Activated CD4-positive, alpha-beta T cell treated with anti-CD3 and anti-CD28 coated beads, Interleukin-2, amount 50 U/mL, for 48 hours (primary cell): ENCODE results near the gene INTS13.
"Not testable (repeated sequence)": the region's sequence is repeated elsewhere in the genome, so short reads cannot be mapped to it uniquely, and the experiment has no call there.

Source experiments
- DNase-seq, 2 experiments: peaks; one replicate each; pipeline ENCODE4 v3.0.0-alpha.2; 2020

INTS13 gene, protein sequence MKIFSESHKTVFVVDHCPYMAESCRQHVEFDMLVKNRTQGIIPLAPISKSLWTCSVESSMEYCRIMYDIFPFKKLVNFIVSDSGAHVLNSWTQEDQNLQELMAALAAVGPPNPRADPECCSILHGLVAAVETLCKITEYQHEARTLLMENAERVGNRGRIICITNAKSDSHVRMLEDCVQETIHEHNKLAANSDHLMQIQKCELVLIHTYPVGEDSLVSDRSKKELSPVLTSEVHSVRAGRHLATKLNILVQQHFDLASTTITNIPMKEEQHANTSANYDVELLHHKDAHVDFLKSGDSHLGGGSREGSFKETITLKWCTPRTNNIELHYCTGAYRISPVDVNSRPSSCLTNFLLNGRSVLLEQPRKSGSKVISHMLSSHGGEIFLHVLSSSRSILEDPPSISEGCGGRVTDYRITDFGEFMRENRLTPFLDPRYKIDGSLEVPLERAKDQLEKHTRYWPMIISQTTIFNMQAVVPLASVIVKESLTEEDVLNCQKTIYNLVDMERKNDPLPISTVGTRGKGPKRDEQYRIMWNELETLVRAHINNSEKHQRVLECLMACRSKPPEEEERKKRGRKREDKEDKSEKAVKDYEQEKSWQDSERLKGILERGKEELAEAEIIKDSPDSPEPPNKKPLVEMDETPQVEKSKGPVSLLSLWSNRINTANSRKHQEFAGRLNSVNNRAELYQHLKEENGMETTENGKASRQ

DNA sequence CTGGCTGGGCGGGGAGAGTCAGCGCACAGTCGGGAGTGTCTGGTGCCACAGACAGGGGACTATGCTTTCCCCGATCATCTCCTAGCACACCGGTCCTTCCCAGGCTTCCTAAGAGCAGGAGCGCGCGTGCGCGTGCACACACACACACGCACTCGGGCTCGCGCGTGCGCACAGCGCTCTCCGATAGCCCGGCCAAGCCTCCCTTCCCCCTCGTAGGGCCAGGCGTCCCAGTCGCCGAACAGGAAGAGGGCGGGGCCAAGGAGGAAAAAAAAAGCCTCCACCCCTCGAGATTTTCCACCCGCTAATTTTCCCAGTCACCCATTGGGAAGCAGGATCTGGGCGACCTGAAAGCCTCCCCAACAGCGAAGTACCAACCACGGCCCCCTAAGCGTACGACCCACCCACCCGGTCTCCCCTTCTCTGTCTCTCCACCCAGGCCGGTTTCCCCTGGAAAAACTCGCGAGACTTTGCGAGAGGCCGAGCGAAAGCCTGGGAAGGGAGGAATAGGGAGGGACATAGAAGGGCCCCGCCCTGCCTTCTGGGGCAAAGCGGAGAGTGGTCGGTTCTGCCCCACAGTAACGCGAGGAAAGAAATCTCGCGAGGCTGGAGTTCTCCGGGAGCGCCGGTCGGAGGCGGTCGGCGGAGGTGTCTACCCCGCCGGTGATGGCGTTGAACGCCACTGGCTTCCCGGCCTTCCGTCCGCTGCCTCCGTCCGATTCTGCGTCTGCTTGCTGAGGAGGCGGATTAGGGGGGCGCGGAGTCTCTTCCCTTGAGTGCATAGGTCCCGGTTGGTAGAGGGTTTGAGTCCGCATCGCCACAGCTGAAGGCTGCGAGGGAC lies at the start of gene INTS13, which contains the start of gene FGFR1OP2:
INTS13 (minus strand) TSS at position 119 of the 838 bp plus-strand sequence. CDS start 1,178 bp downstream, outside the sequence.
FGFR1OP2 (plus strand) TSS at position 608 of the 838 bp plus-strand sequence. CDS start 15,689 bp downstream, outside the sequence.
- peak; percentile 98 to 99 for DNase-seq

DNA sequence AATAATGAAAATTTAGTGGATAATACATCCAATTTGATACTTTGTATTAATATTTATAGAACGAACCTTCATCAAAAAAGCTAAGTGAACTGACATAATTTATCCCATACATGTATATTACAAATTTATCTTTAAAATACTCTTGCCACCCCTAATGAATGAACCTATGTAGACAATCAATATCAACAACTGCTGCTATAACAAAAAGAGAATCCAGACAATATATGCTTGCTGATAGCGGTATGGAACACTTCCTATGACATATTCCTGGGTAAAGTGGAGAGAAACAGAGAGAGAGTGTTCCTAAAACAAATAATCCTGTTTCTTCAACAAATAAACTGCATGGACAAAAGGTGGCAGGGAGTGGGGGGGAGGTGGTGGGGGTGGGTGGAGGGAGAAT lies 45.1 kb upstream of the INTS13 start:
- no peak for DNase-seq

GRCh38 chr12:26979733-26980132 lies 42.0 kb upstream of the INTS13 start:
- DNase-seq: no peak

GRCh38 chr12:26978801-26979200 lies 41.0 kb upstream of the INTS13 start:
- no peak for DNase-seq

DNA sequence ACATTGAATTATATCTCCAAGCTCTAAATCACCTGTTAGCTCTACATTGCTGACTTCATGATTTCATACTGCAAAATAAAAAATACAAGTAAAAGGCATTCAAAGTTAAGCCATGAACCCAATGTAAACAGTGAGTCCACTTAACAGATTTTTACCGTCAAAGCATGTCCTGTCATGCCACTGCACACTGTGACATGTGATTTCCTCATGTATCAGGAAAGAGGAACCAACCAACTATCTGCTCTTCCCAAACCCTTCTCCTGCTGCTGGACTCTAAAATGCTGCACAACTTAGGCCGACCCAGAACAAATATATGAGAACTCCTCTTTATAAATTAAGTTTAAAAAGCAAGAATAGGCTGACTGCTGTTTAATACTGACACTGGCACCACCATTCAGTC lies 38.9 kb upstream of the INTS13 start:
- DNase-seq: no peak

DNA sequence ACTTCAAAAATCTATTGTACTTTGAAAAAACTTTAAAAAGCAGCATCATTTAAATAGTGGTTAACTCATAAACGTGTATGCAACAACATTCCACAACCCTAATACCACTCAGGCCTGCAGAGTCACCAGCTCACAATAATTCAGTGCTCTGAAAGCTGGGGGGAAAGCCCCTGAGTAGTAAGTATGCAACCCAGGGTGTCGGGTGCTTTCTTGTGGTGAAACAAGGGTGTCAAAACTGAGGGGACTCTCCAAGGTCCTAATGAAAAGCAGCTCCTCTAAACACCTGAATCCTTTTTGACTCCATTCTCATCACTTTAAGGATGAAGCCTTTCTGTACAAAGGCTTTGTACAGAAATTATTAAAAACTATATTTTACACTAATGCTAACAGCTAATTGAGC lies 34.2 kb upstream of the INTS13 start:
- peak; percentile 52 to 68 for DNase-seq

- no peak for DNase-seq
Observed at GRCh38 chr12:26970136-26970535, 32.4 kb upstream of the INTS13 start.

GRCh38 chr12:26966842-26967241 lies 29.1 kb upstream of the INTS13 start:
- no peak for DNase-seq

DNA sequence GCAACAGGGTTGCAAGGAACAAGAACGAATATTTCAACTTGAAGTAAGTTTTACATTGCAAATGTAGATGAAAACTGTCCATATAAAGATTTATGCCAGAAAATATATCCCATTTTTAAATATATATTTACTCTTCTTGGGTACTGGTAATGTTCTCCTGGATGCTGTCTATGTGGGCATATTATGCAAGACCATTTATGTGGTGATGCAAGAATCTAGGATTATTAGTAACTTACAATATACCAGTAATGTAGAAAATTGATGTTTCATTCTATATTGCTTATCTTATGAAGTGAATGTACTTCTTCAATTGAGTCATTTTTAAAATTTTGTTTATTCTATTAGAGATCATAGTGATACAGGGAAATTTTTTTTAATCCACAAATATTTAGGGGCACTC lies 25.6 kb upstream of the INTS13 start:
- no peak for DNase-seq

DNA sequence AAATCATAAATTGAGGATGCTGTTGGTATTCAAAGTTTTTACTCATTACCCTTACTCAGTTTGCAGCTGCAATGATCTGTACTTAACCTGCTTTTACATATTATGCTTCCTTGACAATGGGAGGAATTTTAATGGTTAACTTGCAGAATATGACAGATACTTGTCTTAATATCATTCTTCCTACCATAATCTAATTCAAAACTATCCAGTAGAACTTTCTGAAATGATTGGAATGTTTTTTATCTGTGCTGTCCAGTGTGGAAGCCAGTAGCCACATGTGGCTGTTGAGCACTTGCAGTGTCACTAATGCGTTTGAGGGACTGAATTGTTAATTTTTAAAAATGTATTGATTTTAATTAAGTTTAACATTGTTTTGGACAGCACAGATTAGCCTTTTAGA lies 24.0 kb upstream of the INTS13 start:
- DNase-seq: no peak

GRCh38 chr12:26961391-26961790 lies 23.6 kb upstream of the INTS13 start:
- not testable (repeated sequence) for DNase-seq

GRCh38 chr12:26954027-26954426 lies 16.2 kb upstream of the INTS13 start:
- no peak for DNase-seq

DNA sequence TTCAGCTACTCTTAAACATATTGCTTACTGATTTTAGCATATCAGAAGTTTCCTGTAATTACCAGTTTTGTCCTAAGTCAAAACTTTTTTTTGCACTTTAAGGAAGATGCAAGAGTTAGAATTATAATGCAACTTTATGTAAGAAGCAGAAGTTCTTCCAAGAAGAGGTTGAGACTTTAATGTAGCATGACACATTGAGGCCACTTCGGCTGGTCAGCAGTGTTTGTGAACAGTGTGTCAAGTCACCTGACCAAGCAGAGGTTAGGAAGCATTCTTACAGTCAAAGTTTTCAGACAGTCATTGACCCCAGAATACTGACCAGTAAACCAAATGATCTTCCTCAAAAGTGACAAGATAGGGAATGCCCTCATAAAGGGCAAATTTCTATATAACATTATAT lies 15.7 kb upstream of the INTS13 start:
- no peak for DNase-seq

DNA sequence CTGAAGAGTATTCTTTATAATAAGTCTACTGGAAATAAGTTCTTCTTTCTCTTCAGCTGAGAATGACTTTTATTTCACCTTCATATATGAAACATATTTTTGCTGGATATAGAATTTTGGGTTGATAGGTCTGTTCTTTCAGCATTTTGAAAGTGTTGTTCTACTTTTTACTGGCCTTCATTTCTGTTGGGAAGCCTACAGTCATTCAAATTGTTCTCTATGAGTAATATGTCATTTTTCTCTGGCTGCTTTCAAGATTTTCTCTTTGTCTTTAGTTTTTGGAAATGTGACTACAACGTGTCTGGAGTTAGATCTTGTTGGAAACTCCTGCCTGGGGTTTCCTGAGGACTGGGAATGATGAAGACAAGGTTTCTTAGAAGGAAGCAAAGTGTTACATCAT lies 10.5 kb upstream of the INTS13 start:
- DNase-seq: no peak

GRCh38 chr12:26941215-26941594 lies 3.4 kb upstream of the INTS13 start:
- DNase-seq: no peak

GRCh38 chr12:26940516-26941214 lies 2.9 kb upstream of the INTS13 start:
- no peak for DNase-seq

GRCh38 chr12:26939953-26940352 lies 2.2 kb upstream of the INTS13 start:
- DNase-seq: no peak

DNA sequence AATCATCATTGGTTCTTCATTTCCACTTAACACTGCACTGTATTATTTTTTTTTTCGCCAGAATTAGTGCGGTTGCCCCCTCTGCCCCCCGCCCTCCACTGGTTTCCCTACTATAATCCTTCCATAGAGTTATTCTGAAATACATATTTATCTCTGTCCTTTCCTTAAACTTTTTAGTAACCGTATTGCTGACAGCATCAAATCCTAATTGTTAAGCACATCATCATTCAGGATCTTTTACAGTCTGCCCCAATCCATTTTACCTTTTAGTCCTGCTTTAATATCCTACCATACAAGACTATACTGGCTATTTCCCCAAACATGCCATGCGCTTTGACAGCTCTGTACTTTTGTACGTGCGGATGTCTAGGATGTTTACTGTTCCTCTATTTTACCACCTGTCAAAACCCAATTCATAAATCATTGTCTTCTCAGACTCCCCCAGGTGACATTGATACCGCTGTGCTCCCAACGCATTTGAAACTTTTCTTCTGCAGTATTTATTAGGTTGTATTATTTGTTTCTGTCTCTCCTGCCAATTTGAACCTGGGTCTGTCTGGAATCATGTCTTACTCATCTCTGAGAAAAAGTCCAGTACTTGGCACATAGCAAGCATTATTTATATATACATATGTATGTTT lies 1.5 kb upstream of the INTS13 start:
- no peak for DNase-seq

- DNase-seq: no peak
Observed at GRCh38 chr12:26938701-26939062, 901 bp upstream of the INTS13 start.

GRCh38 chr12:26937443-26937862 lies 328 bp downstream of the INTS13 start:
- no peak for DNase-seq

DNA sequence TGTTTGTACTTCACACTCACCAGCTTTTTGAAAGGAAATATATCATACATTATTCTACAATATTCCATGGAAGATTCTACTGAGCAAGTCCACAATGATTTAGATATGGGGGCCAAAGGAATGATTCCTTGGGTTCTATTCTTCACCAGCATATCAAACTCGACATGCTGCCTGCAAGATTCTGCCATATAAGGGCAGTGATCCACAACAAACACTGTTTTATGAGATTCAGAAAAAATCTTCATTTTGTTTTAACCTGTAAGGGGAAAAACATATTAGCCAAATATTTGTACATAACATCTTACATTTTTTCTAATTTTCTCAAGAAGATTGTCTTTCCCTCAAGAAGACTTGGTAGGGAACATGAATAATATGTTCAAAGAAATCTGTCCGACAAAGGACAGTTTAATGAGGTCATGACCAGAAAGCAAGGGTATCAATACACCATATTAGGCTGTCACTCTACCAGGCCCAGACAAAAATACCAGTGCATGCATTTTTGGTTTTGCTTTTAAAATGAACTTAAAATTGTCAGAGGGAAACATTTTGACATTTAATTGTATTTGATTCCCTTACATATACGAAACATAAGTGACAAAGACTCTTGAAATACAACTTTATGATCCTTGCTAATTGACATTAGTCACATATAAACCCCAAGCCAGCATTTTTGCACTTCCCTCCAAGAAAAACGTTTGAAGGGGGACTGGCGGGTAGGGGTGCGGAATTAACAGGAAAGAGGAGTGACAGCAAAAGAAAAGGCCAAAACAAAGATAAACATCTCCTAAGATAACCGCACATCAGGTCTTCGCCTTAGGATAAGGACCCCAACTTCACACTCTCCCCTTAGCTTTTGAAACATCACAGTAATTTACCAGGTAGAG lies 980 bp downstream of the INTS13 start:
- DNase-seq: peak in 1 of 2 experiments; percentile 19
